IPS-20b (cell line): Measurements from ENCODE around the gene ESRRA.
"Not testable (repeated sequence)": the region's sequence is repeated elsewhere in the genome, so short reads cannot be mapped to it uniquely, and the experiment has no call there.

Source experiments
- H3K27ac ChIP-seq: one replicate; pipeline ENCODE4 v1.5.1; 2013; ENCODE audit warnings: low read length
- H3K27me3 ChIP-seq: 2 replicates; pipeline ENCODE4 v1.6.1; 2013; ENCODE audit warnings: mild to moderate bottlenecking, low read length, inconsistent platforms; ENCODE audit not compliant: insufficient read depth
- H3K36me3 ChIP-seq: 2 replicates; pipeline ENCODE4 v1.6.1; 2013; ENCODE audit warnings: low read depth, mild to moderate bottlenecking, inconsistent platforms, low read length, moderate library complexity; ENCODE audit not compliant: insufficient read depth
- H3K4me1 ChIP-seq: 2 replicates; pipeline ENCODE4 v1.6.1; 2013; ENCODE audit warnings: mild to moderate bottlenecking, control low read depth, inconsistent platforms, low read length, moderate library complexity; ENCODE audit not compliant: insufficient read depth
- H3K4me3 ChIP-seq: 2 replicates; pipeline ENCODE4 v1.5.1; 2013; ENCODE audit warnings: mild to moderate bottlenecking, low read length, inconsistent platforms
- H3K9ac ChIP-seq: 2 replicates; pipeline ENCODE4 v1.6.1; 2013; ENCODE audit warnings: low read depth, mild to moderate bottlenecking, inconsistent platforms, low read length, moderate library complexity
- H3K9me3 ChIP-seq: 2 replicates; pipeline ENCODE4 v1.6.1; 2013; ENCODE audit warnings: mild to moderate bottlenecking, low read depth, low read length, inconsistent platforms; ENCODE audit not compliant: insufficient read depth

ESRRA gene

DNA sequence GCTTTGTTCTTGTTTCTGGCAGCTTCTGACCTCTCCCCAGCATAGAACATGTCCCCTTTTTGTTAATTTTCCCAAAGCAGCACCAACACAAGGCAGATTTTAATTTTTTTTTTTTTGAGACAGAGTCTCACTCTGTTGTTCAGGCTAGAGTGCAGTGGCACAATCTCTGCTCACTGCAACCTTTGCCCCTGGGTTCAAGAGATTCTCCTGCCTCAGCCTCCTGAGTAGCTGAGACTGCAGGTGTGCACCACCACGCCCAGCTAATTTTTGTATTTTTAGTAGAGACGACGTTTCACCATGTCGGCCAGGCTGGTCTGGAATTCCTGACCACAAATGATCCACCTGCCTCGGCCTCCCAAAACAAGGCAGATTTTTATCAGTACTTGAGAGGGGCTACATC lies 2.5 kb downstream of the ESRRA start:
- not testable (repeated sequence) for H3K27me3 ChIP-seq, H3K9ac ChIP-seq, H3K27ac ChIP-seq, H3K9me3 ChIP-seq, H3K4me3 ChIP-seq, H3K36me3 ChIP-seq
- peaks cover 11% of the 10 kb centered on the region; the same call in 1 of the 2 replicates for H3K4me1 ChIP-seq

DNA sequence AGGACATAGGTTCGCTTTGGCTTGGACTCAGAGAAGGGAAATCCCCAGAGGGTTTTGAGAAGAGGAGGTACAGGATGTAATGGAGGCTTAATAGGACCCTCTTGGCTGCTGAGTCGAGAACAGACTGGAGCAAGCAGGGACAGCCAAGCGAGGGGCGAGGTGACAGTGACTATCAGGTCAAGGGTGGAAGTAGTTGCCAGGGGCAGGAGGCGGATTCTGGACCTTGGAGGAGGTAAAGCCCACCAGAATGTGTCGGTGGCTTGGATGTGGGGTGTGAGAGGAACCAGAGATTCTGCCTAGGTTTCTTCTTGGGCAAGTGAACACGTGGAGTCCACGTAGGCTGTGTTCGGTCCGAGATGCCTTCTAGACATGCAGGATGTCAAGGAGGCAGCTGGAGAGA lies 7.6 kb downstream of the ESRRA start:
- Histone ChIP-seq H3K9me3 (no peaks in the 10 kb centered on the region), H3K27ac (no peak overlapping the region), H3K9ac (no peak overlapping the region; the same call in 1 of the 2 replicates), H3K4me1 (no peaks in the 10 kb centered on the region; the same call in 1 of the 2 replicates), H3K36me3 (peaks cover 34% of the 10 kb centered on the region), H3K4me3 (no peak overlapping the region), H3K27me3 (no peaks in the 10 kb centered on the region)

DNA sequence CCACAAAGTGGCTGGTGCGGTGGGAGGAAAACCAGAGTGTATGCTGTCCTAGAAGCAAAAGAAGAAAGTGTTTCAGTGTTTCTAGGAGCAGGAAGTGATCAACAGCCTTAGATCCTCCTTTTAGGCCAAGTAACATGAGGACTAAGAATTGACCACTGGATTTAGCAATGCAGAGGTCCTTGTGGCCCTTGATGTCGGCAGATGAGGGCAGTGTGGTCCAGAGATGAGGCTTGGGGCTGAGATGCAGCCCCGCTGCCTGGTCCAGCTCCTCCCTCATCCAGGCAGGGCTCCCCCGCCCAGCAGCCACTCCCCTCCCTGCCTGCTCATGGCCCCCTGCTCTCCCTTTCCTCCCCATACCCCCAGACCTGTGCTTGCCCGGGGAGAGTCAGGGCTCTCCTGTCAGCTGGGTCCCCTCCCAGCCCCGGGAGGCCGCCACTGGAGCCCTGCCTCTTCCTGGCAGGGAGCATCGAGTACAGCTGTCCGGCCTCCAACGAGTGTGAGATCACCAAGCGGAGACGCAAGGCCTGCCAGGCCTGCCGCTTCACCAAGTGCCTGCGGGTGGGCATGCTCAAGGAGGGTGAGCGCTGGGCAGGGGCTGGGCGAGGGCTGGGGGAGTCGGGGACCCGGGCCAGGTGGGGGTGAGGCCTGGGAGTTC lies 8.3 kb downstream of the ESRRA start:
- no peaks in the 10 kb centered on the region for H3K27me3 ChIP-seq
- H3K9ac ChIP-seq, result no peak overlapping the region
- peaks cover 34% of the 10 kb centered on the region for H3K36me3 ChIP-seq
- H3K4me3 ChIP-seq, result no peak overlapping the region
- H3K4me1 ChIP-seq, result no peaks in the 10 kb centered on the region; the same call in 1 of the 2 replicates
- H3K9me3 ChIP-seq, result no peaks in the 10 kb centered on the region
- H3K27ac ChIP-seq, result no peak overlapping the region

DNA sequence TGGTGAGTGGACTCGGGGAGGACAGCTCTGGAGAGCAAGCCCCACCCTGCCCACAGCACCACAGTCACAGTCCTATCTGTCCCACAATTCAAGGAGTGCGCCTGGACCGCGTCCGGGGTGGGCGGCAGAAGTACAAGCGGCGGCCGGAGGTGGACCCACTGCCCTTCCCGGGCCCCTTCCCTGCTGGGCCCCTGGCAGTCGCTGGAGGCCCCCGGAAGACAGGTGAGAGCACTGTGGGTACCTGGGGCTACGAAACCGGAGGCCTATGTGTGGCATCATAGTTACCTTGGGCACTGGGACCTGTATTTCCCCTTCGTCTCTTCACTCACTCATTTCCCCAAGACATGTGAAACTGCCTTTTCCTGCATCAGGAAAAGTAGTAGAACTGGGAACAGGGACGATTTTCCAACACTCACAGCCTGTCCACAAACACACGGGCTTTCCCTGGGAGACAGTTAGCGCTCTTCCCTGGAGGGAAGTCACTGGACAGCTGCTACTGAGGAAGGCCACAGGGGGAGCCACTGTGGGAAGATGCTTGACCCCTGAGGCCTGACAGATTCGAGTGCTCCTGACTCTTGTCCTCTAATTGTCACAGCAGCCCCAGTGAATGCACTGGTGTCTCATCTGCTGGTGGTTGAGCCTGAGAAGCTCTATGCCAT lies 9.0 kb downstream of the ESRRA start:
- no peak overlapping the region for H3K27ac ChIP-seq
- H3K4me1 ChIP-seq, result peaks cover 2% of the 10 kb centered on the region; the same call in 1 of the 2 replicates
- H3K36me3 ChIP-seq, result peaks cover 34% of the 10 kb centered on the region
- no peaks in the 10 kb centered on the region for H3K27me3 ChIP-seq
- H3K4me3 ChIP-seq, result no peak overlapping the region
- H3K9me3 ChIP-seq, result no peaks in the 10 kb centered on the region
- no peak overlapping the region for H3K9ac ChIP-seq

DNA sequence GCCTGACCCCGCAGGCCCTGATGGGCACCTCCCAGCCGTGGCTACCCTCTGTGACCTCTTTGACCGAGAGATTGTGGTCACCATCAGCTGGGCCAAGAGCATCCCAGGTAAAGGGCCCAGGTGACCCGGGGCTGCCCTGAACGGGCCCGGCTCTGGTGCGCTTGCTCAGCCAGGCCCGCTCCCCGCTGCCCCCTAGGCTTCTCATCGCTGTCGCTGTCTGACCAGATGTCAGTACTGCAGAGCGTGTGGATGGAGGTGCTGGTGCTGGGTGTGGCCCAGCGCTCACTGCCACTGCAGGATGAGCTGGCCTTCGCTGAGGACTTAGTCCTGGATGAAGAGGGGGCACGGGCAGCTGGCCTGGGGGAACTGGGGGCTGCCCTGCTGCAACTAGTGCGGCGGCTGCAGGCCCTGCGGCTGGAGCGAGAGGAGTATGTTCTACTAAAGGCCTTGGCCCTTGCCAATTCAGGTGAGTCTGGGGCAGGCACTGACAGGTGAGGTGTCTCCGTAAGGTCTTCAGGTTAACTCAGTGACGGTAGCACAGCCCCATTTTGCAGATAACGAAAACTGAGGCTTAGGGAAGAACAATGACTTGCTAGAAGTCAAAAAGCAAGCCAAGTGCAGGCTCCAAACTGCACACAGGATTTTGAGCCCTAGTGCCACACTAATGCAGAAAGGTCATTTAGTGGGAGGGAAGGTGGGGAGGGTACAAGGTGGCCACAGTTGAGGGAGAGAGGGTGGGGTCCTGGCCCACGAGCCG lies 9.7 kb downstream of the ESRRA start:
- H3K4me3 ChIP-seq, result no peak overlapping the region
- H3K27me3 ChIP-seq, result no peaks in the 10 kb centered on the region
- no peaks in the 10 kb centered on the region for H3K9me3 ChIP-seq
- no peak overlapping the region for H3K9ac ChIP-seq
- peaks cover 34% of the 10 kb centered on the region for H3K36me3 ChIP-seq
- H3K4me1 ChIP-seq, result peaks cover 2% of the 10 kb centered on the region; the same call in 1 of the 2 replicates
- H3K27ac ChIP-seq, result no peak overlapping the region

DNA sequence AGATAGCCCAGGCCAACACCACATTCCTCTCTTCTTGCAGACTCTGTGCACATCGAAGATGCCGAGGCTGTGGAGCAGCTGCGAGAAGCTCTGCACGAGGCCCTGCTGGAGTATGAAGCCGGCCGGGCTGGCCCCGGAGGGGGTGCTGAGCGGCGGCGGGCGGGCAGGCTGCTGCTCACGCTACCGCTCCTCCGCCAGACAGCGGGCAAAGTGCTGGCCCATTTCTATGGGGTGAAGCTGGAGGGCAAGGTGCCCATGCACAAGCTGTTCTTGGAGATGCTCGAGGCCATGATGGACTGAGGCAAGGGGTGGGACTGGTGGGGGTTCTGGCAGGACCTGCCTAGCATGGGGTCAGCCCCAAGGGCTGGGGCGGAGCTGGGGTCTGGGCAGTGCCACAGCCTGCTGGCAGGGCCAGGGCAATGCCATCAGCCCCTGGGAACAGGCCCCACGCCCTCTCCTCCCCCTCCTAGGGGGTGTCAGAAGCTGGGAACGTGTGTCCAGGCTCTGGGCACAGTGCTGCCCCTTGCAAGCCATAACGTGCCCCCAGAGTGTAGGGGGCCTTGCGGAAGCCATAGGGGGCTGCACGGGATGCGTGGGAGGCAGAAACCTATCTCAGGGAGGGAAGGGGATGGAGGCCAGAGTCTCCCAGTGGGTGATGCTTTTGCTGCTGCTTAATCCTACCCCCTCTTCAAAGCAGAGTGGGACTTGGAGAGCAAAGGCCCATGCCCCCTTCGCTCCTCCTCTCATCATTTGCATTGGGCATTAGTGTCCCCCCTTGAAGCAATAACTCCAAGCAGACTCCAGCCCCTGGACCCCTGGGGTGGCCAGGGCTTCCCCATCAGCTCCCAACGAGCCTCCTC lies 10.6 kb downstream of the ESRRA start:
- not testable (repeated sequence) for H3K27me3 ChIP-seq, H3K9me3 ChIP-seq, H3K4me1 ChIP-seq, H3K27ac ChIP-seq
- H3K4me3 ChIP-seq, result peak overlapping the region; percentile 94; the same call in 1 of the 2 replicates
- peak overlapping the region; percentile 96; the same call in 1 of the 2 replicates for H3K9ac ChIP-seq
- H3K36me3 ChIP-seq, result peaks cover 42% of the 10 kb centered on the region

DNA sequence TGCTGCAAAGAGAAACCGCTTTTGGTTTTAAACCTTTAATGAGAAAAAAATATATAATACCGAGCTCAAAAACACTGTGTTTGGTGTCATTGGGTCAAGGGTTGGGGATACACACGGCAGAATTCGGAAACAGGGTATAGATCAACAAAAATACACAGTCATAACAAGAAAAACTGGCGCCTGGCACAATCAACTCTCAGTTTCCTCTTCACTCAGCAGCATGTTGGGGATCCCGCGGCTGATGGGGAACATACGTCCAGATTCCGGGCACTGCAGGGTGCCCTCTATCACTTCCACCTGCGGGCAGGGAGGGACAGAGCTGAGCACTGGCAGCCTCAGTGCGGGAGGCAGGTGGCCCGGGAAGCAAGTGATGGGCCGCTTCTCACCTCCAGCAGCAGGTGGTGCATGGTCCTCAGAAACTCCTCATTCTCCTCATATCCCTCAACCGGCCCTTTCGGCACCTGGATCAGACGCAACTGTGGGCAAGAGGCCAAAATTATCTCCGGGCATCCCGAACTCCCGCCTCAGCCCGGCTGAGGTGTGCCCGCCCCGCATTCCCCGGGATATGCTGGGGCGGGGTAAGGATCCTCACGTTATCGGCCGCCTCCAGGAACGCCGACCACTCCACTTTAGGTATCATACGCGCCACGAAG lies 11.5 kb downstream of the ESRRA start:
- peak overlapping the region; percentile 96 for H3K9ac ChIP-seq
- H3K9me3 ChIP-seq, result no peaks in the 10 kb centered on the region
- H3K36me3 ChIP-seq, result peaks cover 51% of the 10 kb centered on the region
- H3K4me3 ChIP-seq, result peak overlapping the region; percentile 94
- peak overlapping the region; percentile 79 for H3K27ac ChIP-seq
- H3K27me3 ChIP-seq, result no peaks in the 10 kb centered on the region
- peaks cover 2% of the 10 kb centered on the region; the same call in 1 of the 2 replicates for H3K4me1 ChIP-seq

DNA sequence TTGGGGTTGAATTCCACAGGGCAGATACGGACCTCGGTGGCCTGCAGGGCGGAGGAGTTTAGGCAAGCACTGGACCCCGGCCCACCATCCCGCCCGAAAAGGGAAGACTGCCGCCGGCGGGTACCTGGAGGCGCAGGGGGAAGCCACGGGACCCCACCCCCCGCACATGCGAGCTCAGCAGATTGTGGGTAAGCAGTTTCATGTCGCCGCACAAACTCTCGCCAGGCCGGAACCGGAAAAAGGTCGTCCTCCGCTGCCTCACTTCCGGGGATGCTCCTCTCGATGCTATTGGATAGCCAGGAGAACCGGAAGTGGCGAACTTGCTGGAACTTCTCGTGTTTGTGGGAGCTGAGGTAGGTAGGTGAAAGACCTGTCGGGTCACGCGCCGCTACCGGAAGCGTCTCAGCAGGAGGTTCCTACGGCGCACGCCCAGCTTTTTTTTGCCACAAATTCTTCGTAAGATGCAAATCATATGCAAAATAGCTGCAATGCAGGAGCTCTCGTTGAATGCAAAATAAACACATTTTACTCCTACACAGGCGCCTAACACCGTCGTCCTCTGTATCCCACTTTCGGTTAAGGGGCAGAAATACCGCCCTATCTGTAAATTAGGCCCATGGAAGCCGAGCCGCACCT lies 12.1 kb downstream of the ESRRA start, which contains the start of gene TRMT112:
TSS of gene TRMT112 (minus strand) at position 235 of the 636 bp plus-strand sequence. CDS start at position 202, 33 bp downstream.
- Histone ChIP-seq H3K36me3 (peaks cover 55% of the 10 kb centered on the region), H3K9ac (peak within 1 kb of the TSS; percentile 96), H3K4me1 (peaks cover 2% of the 10 kb centered on the region; the same call in 1 of the 2 replicates), H3K27me3 (no peaks in the 10 kb centered on the region), H3K27ac (peak within 1 kb of the TSS; percentile 88), H3K9me3 (no peaks in the 10 kb centered on the region), H3K4me3 (peak within 1 kb of the TSS; percentile 94)

DNA sequence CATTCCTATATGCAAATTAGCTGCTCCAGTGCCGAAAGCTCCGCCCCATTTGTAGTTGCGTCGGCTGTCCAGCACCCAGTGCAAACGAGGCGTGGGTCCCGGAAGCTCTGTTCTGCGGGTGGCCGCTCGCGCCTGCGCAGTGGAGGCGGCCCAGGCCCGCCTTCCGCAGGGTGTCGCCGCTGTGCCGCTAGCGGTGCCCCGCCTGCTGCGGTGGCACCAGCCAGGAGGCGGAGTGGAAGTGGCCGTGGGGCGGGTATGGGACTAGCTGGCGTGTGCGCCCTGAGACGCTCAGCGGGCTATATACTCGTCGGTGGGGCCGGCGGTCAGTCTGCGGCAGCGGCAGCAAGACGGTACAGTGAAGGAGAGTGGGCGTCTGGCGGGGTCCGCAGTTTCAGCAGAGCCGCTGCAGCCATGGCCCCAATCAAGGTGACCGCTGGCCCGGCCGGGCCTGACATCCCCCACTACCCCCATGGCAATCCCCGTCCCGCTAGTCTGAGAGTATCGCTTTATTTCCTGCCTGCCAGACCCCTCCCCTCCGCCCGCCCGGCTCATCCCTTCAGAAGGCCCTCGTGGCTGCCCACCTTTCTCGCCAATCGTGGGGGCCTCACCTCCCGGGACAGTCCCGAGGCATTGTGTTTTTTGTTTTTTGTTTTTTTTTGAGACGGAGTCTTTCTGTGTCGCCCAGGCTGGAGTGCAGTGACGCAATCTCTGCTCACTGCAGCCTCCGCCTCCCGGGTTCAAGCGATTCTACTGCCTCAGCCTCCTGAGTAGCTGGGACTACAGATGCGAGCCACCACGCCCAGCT lies 12.8 kb downstream of the ESRRA start, which contains the start of gene PRDX5:
TSS of gene PRDX5 (plus strand) at position 161 of the 805 bp plus-strand sequence. CDS start at position 256, 95 bp downstream.
- Histone ChIP-seq H3K36me3 (peaks cover 54% of the 10 kb centered on the region), H3K27ac (peak within 1 kb of the TSS; percentile 88), H3K9ac (peak within 1 kb of the TSS; percentile 96), H3K27me3 (no peaks in the 10 kb centered on the region), H3K4me3 (peak within 1 kb of the TSS; percentile 94), H3K9me3 (no peaks in the 10 kb centered on the region), H3K4me1 (peaks cover 2% of the 10 kb centered on the region; the same call in 1 of the 2 replicates)
